Aortic smooth muscle cell (primary cell): ENCODE measurements around the gene CAMSAP1. TPM values are rescaled to one million over a fixed set of nuclear protein-coding genes. Genes with fewer than 3 reads are reported as not detected.

Experiments
- total RNA-seq: library from RNA; depleted of rRNA; stranded (reverse); fragments of >200 nt; gene quantifications from 2 replicates; pipeline ENCODE4 v1.2.3, GENCODE V29; 2014

The CAMSAP1 gene
- 15.0 and 17.3 TPM in 2 replicates for total RNA-seq

GRCh38 chr9:135907431-135908092 is at the start of gene CAMSAP1:
Gene CAMSAP1 (minus strand): TSS chr9:135907546. CDS start chr9:135907159, 387 bp downstream.

Other genes starting within 250 kb of the CAMSAP1 start
- not detected in 2 replicates for gene LCN9, start 244.2 kb downstream of the CAMSAP1 start, total RNA-seq
- not detected in 2 replicates for gene SOHLH1, start 208.1 kb downstream of the CAMSAP1 start, total RNA-seq
- not detected in 2 replicates for gene KCNT1, start 205.4 kb downstream of the CAMSAP1 start, total RNA-seq
- 28.2 and 28.5 TPM in 2 replicates for gene UBAC1, start 53.8 kb upstream of the CAMSAP1 start, total RNA-seq
- 29.2 TPM in 2 replicates for gene NACC2, start 187.7 kb upstream of the CAMSAP1 start, total RNA-seq
- gene TMEM250, start 211.3 kb upstream of the CAMSAP1 start, total RNA-seq, result 38.2 and 42.3 TPM in 2 replicates